HG03159 (cell line): Measurements from ENCODE around the gene SWSAP1.
"Not testable (repeated sequence)": the region's sequence is repeated elsewhere in the genome, so short reads cannot be mapped to it uniquely, and the experiment has no call there.

Experiments used
- ATAC-seq: cut with Tn5 transposase; IDR thresholded peaks from one replicate; pipeline ENCODE4 v1.9.1; 2021; ENCODE audit warnings: mild to moderate bottlenecking, moderate library complexity; ENCODE audit not compliant: unreplicated experiment

Gene SWSAP1

GRCh38 chr19:11378319-11379189 is 4.1 kb downstream of the SWSAP1 start:
- ATAC-seq, result no peak

DNA sequence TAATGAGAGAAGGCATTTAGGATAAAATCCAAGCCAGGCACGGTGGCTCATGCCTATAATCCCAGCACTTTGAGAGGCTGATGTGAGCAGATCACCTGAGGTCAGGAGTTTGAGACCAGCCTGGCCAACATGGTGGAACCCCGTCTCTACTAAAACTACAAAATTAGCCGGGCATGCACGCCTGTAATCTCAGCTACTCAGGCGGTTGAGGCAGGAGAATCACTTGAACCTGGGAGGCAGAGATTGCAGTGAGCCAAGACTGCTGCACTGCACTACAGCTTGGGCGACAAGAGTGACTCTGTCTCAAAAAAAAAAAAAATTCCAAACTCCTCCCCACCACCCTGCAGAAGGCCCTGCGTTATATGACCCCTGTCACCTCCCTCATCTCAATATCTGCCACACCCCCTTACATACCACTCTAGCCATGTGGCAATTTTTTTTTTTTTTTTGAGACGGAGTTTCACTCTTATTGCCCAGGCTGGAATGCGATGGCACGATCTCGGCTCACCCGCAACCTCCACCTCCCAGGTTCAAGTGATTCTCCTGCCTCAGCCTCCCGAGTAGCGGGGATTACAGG is 4.9 kb downstream of the SWSAP1 start:
- not testable (repeated sequence) for ATAC-seq

DNA sequence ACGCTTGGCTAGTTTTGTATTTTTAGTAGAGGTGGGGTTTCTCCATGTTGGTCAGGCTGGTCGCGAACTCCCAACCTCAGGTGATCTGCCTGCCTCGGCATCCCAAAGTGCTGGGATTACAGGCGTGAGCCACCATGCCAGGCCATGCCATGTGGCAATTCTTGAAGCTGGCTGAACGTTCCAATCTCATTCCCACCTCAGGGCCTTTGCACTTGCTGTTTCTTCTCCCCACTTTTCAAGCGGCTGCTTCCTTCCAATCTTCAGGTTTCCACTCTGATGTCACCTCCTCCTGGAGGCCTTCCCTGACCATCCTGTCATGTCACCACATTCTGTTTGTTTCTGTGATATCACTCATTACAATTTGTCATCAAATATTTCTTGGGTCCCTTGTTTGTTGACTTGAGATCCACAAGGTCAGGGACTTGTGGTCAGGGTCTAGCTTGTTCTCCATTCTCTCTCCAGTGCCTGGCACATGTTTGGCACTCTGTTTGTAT is 5.4 kb downstream of the SWSAP1 start:
- no peak for ATAC-seq

- peak; percentile 76 for ATAC-seq
Observed at GRCh38 chr19:11380653-11381537, 6.4 kb downstream of the SWSAP1 start.

DNA sequence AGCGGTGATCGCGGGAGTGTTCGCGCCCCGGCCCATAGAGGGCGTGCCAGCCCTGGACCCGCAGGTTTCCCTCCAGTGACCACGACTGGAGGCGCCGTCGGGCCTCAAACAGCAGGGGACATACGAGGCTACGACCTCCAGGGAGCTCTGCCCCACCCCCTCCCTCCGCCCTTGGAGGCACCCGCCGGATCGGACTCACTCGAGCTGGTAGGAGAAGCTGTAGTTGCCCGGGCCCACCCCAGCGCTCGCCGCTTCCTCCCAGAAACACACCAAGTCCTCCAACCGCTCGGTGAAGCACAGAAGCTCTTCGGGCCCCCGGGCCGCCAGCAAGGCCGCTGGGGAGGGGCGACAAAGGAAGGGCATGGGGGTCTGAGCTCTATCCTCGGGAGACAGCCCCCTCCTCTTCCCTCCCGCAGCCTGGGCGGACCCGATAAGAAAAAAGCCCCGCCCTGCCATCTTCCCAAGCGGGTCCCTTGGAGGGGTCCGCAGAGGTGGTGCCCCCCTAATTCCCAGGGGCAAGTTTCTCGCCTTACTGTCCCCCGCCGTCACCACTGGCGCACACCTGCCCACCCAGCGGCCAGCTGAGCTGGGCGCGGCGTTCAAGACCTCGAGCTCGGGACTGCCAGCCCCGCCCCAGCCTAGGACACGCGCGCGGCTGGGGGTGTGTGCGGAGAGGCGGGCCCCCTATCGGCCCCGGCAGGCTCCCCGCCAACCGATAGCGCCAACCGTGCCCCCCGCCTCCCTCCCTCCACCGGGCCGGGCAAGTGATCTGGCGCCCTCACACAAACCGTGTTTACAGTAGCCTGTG is 8.6 kb downstream of the SWSAP1 start:
- ATAC-seq, result no peak

DNA sequence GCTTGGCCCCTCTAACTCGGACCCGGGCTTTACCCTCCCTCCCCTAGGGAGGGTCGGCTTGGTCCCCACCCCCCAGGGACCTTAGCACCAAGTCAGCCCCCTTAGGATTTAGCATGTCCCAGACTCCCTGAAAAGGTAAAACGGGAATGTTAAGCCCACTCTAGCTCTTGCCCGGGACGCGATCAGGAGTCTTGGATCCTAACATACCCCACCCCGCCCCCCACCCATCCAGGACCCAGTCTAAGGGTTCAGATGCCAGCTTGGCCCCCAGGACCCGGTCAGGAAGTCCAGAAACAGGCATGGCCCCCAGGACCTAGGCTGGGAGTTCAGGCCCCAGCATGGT is 9.2 kb downstream of the SWSAP1 start:
- ATAC-seq, result no peak

- ATAC-seq, result no peak
Observed at GRCh38 chr19:11384778-11385129, 10.3 kb downstream of the SWSAP1 start.

DNA sequence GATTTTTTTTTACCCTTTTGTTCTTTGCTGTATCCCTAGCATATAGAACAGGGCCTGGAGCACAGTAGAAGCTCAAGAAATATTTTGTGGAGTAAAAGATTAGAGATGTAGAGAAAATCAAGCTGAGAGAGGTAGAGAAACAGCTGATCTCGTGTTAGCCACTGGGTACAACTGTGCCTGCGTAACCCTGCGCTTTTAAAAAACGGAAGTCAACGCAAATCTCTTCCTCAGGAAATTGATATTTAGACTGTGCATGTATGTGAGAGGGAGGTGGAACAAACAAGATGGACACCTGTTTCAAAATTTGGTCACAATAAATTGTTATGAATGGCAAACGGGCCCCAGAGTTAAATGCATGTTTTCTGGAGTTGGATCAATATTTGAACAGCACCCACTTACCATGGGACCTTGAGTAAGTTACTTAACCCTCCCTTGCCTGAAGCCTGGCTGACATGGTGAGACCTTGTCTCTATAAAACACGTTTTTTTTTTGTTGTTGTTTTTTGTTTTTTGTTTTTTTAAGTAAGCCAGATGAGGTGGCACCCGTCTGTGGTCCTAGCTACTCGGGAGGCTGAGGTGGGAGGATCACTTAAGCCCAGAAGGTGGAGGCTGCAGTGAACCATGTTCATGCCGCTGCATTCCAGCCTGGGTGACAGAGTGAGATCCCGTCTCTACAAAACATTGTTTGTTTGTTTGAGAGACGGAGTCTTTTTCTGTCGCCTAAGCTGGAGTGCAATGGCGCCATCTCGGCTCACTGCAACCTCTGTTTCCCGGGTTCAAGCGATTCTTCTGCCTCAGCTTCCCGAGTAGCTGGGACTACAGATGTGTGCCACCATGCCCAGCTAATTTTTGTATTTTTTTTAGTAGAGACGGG is 12.9 kb downstream of the SWSAP1 start:
- no peak for ATAC-seq

GRCh38 chr19:11390359-11390758 is 15.9 kb downstream of the SWSAP1 start:
- ATAC-seq, result no peak

DNA sequence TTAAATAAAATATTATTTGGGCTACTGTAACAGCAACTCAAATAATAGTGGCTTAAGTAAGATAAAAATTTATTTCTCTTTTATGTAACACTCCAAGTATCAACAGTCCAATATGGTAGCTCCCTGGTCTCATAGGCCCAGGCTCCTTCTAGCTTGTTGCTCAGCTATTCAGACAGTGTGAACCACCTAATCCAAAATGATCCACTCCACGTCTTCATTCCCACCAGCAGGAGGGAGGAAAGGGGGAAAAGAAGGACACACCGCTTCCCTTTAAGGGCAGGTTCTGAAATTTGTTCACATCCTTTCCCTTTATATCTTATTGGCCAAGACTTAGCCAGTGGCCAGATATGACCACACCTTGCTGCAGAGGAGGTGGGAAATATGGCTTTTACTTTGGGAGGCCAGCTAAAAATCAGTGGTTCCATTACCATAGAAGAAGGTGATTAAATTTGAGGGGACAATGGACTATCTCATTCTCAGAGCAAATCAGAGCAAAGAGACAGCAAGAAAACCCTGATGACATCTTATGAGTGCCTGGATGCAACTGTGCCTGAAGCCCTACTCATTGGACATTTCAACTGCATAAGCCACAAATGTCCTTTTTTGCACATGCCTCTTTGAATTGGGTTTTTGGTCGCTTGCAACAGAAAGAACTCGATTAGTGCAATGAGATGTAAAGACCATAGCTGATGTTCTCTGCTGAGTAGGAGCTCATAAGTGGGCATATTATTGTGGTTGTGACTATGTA is 16.6 kb downstream of the SWSAP1 start:
- ATAC-seq, result no peak

GRCh38 chr19:11397089-11397610 is 22.7 kb downstream of the SWSAP1 start:
- no peak for ATAC-seq

DNA sequence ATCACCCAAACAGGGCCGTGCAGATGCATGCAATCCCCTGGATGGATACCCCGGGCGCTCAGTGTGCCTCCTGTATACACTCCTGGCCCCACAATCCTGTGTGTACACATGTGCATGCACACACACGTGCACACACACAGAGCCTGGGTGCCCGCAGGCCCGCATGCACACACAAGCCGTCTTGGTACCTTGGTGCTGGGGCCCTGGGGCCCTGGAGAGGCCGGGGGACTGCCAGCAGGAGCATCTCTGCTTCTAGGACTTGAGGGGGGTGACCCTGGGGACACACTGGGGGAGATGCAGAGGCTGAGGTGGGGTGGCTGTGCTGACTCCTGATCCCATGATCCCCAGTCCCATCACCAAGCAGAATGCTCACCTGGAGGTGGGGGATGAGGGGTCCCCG is 25.2 kb downstream of the SWSAP1 start:
- no peak for ATAC-seq

- no peak for ATAC-seq
Observed at GRCh38 chr19:11400798-11401197, 26.3 kb downstream of the SWSAP1 start.

DNA sequence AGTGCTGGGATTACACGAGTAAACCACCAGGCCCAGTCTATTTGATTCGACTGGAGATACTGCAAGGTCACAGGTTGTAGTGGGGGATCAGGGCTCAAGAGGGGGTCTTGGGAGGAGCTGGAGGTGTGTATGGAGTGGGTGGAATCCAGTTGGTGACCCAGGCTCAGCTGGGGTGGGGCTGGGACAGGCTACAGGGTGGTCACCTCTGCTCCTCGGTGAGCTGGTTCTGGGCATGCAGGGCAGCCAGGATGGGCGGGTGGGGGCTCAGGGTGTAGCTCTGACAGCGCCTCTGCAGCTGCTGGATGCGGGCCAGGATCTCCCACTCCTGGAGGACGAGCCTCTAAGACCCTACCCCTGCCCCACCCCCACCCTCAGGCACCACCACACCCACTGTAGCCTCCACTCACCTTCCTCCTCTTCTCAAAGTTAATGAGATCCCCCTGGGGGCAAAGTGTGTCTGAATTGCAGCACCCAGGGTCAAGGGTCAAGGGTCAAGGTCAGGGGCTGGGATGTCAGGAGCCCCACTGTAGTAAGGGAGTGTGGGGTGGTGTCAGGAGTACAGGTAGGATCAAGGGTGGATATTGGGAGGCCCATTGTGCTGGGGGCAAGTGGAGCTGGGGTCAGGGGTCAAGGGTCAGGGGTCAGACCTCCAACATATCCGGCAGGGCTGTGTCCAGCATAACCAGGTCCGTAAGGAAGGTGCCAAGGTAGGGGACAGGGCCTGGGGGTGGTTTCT is 27.5 kb downstream of the SWSAP1 start:
- no peak for ATAC-seq

DNA sequence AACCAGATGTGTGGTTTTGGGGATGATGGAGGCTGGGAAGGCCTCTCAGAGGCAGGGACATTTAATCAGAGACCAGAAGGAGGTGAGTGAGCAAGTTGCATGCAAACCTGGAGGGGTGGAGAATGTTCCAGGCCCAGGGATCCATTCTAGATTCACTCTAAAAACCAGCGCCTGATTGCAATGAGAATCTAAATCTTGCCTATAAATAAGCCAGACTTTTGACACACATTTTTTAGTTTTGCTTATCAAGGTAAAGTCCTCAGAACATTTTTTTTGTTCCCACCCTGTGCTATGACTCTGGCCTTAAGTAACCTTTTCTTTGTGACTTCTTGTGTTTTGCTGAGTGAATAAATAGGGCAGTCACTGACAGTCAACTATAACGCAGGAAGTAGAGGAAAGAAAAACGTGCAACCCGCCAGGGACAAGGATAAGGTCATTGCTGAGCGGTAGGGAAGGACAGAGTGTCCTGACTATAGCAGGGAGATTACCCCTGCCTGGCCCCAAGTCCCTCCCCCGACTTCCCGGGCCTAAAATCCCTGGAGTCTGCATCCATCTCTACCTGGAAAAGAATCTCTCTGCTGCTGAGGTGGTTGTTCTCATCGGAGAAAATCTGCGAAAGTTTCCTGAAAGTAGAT is 30.2 kb downstream of the SWSAP1 start:
- no peak for ATAC-seq

DNA sequence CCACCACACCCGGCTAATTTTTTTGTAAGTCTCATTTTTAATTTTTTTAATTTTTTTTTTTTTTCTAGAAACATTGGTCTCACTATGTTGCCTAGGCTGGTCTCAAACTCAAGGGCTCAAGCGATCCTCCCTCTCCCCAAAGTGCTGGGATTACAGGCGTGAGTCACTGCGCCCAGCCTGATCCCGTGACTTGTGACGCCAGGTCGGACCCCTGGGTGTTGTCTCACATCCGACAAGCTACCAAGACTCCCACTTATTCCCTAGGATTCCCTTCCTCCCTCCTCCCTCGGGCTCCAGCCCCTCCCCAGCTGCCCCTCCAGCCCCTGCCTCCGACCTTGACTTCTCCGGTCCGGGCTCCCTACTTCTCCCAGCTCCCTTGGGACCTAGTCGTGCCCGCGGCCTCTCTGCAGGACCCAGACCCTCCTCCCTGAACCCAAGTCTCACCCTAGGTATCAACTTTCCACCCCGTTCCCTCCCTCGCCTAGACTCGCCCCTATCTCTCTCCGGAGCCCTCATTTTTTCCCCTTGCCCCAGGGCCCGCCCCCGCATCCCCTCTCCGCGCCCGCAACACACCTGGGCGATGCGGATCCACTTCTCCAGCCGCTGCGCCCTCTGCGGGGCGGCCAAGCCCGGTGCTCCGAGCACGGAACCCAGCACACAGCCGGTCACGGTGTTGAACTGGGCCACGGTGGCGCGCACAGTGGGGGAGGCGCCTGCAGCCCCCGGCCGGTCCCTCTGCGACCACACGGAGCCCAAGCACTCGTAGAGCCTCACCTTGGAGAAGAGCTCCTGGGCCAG is 31.6 kb downstream of the SWSAP1 start:
- no peak for ATAC-seq

DNA sequence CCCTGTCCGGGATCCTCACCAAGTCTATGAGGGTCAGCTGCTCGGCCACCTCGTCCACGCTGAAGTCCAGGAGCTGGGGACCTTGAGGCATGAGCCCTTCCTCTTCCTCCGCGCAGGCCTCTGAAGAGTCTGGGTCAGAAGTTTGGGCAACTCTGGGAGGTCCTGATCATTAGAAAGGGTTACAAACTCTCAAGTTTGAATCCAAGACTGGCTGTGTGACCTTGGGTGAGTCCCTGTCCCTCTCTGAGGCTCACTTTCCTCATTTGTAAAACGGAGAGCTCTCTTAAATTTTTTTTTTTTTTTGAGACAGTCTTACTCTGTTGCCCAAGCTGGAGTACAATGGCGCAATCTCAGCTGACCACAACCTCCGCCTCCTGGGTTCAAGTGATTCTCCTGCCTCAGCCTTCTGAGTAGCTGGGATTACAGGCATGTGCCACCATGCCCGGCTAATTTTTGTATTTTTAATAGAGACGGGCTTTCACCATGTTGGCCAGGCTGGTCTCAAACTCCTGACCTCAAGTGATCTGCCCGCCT is 32.3 kb downstream of the SWSAP1 start:
- ATAC-seq, result not testable (repeated sequence)
